HG03354 (cell line): Measurements from ENCODE around the gene FAM78B.
A peak's percentile ranks its signal among the peaks of the same experiment; 100 is the strongest.

Experiments used
- ATAC-seq: cut with Tn5 transposase; IDR thresholded peaks from one replicate; pipeline ENCODE4 v1.9.1; 2021; ENCODE audit warnings: mild to moderate bottlenecking; ENCODE audit not compliant: unreplicated experiment, poor library complexity, severe bottlenecking

The FAM78B gene

DNA sequence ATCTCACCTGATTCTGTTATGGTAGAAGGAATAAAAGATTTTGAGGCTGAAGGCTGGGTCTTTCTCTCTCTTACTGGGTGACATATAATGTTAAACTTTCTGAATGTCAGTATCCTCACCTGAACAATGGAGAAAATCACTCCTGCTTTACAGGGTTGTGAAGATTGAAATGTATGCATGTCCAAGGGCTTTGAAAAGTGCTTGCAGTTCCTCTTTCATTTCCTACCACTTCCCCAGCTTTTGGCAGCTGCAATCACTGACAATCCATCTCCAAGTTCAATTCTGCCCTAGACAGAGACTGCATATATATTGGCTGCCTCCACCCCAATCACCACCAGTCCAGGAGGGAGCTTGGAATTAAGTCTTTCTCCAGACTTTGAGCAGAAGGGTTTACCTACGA lies 39.8 kb downstream of the FAM78B start:
- ATAC-seq: no peak

DNA sequence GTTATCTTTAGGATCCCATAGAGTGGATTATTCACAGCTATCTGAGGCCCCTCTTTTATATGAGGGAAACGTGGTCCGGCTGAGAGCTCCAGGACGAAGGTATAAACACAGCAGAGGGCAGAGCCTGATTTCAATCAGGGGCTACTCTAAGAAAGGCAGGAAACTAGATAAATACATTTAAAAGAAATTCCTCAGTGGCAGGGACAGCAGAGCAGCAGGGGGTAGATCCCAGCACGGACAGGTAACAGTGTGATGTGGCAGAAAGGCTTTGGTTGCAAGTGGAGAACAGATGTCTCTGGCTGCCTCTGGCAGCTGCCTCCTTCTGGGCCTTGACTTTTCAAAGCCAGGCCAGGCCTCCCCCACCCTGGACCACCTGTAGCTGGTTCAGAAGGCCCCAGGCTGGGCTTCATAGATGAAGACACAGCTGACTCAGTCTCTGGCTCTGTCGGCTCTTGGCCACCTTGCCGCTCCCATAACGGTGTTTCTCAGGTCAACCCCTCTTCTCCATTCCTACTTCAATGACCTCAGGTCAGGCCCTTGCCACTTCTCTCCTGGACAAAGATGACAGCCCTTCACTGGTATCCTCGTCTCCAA lies 43.8 kb downstream of the FAM78B start:
- ATAC-seq: no peak

GRCh38 chr1:166121010-166121409 lies 45.8 kb downstream of the FAM78B start:
- ATAC-seq: no peak

GRCh38 chr1:166120281-166120680 lies 46.5 kb downstream of the FAM78B start:
- no peak for ATAC-seq

DNA sequence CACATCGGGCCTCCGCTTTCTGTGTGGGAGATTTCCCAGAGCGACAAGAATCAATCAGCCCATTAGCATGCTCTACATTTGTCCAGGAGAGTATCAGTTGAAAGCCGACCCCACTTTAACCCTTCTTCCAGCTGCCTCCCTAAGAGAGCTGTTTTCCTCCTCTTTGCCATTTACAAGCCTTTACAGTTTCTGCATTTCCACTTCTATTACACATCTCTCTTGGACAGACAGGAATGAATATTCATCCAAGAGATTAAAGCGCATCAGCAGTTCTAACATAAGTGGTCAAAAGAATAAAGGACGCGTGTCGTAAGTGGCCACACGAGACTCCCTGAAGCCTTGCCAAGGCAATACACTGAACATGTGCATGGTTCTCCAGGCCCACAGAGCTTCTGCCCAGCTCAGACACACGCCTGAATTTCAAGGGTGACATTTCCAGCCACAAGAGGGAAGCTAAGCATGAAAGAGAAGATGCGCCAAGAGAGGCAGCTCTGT lies 47.3 kb downstream of the FAM78B start:
- ATAC-seq: no peak

- no peak for ATAC-seq
These were observed 49.0 kb downstream of the FAM78B start for GRCh38 chr1:166117776-166118175.

- no peak for ATAC-seq
These were observed 50.8 kb downstream of the FAM78B start for GRCh38 chr1:166116026-166116425.

DNA sequence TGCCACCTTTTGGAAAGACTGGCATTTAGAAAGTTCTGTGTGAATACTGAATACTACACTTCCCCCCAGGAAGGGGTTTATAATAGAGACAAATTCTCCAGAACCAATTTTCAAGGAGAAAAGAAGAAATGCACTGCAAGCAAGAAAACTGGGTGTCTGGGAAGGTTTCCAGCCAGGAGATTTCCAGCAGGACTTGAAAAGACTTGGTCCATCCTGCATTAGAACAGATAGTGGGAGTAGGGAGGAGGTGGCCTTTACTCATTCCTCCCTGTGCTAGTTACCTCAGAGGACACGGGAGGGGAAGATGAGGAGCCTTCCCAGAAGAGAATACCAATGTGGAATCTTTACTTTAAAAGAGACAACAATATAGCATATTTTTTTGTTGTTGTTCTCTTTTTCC lies 52.4 kb downstream of the FAM78B start:
- no peak for ATAC-seq

DNA sequence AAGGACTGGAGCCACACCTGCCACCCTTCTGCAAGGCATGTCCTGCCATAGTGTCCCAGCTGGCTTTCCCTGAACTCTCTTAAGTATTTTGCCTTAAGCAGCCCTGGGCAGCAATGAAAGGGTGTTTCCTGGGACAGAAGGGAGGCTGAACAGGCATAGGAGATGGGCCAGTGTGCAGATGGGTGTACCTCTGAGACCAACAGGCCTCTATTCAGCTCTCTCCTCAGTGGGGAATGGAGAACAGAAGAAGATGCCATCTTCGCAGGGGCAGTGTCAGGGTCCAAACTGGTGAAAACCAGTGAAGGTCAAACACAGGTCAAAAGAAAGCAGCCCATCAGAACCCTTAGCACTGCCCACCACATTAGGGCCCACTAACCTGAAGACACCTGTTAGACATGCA lies 53.2 kb downstream of the FAM78B start:
- no peak for ATAC-seq

GRCh38 chr1:166113031-166113430 lies 53.8 kb downstream of the FAM78B start:
- no peak for ATAC-seq

DNA sequence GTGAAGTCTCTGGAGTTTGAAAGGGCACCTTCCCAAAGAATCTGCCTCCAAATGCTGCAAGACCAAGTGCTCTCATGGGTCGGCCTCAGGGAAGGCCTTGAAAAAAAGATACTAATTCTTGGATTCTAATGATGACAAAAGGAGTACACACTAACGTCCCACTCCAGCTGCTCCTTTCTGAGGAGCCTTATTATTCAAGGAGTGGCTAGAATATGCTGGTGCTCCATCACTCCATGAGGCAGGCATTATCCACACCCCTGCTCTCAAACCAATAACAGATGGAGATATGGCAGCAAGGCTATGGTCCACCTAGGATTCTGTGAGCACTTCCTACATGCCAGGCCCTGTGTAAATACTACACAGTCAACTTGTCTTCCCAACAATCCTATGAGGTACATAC lies 54.4 kb downstream of the FAM78B start:
- no peak for ATAC-seq

GRCh38 chr1:166111430-166111829 lies 55.4 kb downstream of the FAM78B start:
- ATAC-seq: no peak

GRCh38 chr1:166090244-166090643 lies 76.6 kb downstream of the FAM78B start:
- no peak for ATAC-seq

DNA sequence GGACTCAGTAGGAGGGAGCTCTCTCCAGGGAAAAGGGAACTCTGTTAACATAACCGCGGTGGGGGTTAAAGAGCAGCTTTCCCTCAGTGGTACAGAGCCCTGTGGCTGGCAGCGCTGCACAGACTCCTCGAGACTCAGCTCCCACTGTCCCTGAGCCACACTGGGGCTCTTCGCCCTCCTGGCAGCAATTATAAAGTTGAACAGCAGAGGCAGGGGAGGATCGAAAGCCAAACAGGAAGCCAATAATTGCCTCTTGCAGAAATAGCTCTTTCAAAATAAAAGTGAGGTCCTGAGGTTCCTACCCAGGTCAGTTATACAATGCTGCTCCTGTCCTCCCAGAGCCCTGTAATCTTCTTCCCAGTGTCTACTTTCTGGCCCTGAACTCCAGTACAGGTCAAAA lies 77.0 kb downstream of the FAM78B start:
- peak; percentile 76 for ATAC-seq

DNA sequence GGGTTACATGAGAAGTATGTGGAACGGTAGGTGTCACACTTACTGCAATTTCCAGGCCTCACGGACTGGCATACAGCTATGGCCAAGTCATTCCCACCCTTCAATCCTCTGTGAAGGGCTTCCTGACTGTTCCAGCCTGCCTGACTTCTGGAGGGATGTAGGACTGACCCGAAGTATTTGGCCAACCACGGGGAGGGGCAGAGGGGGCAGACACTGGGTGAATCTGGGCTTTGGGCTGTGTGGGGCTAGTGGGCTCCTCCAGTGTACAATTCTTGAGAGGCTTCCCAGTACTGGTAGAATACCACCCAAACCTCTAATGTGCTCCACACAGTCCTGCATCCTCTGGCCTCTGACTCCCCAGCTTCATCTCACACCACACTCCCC lies 78.2 kb downstream of the FAM78B start:
- no peak for ATAC-seq

GRCh38 chr1:166087734-166088571 lies 78.8 kb downstream of the FAM78B start:
- no peak for ATAC-seq

DNA sequence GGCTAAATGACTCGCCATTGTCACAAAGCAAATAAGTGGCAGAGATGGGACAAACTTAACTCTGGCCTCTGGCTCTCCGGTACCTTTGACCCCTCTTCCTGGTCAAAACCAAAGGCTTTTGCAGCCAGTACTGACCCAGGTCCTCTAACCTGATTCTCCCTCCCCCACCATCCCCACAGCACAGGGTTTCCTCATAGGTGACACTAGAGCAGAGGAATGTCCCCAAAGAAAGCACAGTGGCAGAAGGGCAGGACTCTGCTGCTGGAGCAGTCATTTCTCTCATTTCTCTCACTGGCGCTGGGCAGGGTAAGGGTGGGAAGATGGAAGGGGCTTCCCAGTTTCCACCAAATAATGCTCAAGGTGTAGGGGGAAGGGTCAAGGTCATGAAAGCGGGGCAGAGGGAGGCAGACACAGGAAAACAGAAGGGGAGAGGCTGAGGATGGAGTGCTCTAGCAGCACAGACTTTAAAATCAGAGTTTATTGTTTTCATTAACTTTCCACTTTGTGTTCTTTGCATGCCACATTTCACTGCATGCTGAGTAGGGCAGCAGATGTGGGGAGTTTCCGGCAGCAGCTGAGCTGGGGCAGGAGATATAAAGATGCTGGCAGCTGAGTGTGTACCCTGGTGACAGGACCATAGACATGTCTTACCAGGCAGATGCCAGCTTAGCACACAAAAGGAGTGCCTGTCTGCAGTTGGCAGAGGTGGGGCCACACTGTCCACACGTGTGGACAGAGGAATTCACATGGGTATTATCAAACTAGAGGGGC lies 80.5 kb downstream of the FAM78B start:
- ATAC-seq: no peak

DNA sequence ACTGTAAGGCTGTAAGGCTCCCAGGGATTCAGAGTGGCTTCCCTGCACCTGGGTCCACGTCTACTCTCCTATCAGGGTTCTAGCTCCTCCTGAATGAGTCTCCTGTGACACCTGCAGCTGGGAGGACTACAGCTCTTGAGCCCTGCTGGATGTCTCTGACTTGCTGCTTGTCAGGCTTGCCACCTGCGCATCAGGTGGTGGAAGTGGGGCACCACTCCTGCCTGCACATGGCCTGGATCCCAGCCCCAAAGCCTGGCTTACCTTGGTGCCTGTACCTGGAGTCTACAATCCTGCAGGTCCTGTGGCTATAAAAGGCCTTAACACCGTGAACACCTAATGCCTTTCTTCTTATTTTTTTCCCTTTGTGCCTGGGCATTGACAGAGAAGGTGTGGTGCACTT lies 82.2 kb downstream of the FAM78B start:
- ATAC-seq: no peak

DNA sequence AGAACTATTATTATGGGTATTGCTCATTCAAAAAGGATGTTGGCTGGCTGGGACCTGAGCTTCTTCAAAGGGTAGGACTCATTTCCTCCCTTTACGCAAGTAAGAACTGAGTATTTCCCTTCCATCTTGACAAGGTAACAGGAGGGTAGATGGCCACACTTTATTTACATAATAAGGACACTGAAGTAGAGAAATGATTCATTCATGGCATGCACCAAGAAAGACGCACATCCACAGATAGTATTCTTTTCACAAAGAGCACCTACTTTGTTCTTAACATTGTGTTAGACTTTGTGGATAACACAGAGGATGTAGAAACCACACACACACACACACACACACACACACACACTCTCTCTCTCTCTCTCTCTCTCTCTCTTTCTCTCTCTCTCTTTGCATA lies 82.9 kb downstream of the FAM78B start:
- ATAC-seq: peak; percentile 84

DNA sequence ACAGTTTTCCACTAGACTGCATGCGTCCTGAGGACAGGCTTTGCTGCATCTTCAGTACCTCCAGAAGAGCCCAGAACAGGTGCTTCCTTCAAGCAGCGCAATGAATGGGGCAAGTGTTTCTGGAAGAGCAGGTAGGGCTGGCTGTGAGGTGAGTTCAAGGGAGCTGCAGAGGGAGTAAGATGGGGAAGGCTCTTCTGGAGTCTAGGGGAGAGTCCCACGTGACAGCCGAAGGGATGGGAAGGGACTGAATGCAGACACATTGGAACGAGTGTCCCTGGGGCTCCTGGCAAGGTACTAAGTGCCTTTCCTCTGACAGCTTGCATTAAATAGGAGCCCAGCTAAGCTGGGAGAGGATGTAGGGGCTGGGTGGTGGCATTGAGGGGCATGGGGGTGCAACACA lies 84.2 kb downstream of the FAM78B start:
- no peak for ATAC-seq
